Measurements from ENCODE around the gene PCDHB5.
"Not testable (repeated sequence)": the region's sequence is repeated elsewhere in the genome, so short reads cannot be mapped to it uniquely, and the experiment has no call there.

The PCDHB5 gene

DNA sequence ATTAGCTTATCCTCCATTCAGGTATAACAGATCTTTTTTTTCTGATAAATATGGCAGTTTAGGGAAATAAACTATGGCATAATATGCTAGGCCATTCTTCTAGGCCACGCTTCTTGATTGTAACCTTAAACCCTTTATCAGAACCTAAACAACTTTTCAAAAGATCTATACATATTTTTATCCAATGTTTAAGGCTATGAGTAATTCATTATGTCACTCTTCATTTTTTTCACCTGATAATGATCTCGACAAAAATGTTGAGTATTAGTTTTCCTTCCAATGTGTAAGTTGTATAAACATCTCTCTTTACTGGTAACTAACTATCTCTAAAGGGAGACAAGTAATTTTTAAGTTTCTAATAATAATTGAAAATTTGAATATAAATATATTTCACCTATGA, 15.8 kb upstream of the PCDHB5 start:
- Histone ChIP-seq H3K4me2 (ENCODE audit: low read length) (no peak overlapping the region), H3K36me3 (replicated peaks; ENCODE audit: low read depth, low read length) (no peaks in the 10 kb centered on the region), H3K27me3 (ENCODE audit: low read depth, low read length) (no peaks in the 10 kb centered on the region), H3K4me3 (ENCODE audit: low read length) (no peak overlapping the region), H4K20me1 (ENCODE audit: insufficient read depth, low read length) (no peaks in the 10 kb centered on the region), H3K4me1 (ENCODE audit: low read length) (no peaks in the 10 kb centered on the region), H2AFZ (ENCODE audit: low read depth, low read length) (no peak overlapping the region), H3K79me2 (ENCODE audit: low read length) (no peaks in the 10 kb centered on the region), H3K9ac (ENCODE audit: low read length) (no peak overlapping the region), H3K9me3 (ENCODE audit: insufficient read depth, low read length) (no peaks in the 10 kb centered on the region), H3K27ac (ENCODE audit: low read length) (no peak overlapping the region)
- no peak for TF ChIP-seq EZH2phosphoT487 (IDR thresholded peaks at IDR 0.05; ENCODE audit: low read depth)
- TF ChIP-seq, protein P1, sequence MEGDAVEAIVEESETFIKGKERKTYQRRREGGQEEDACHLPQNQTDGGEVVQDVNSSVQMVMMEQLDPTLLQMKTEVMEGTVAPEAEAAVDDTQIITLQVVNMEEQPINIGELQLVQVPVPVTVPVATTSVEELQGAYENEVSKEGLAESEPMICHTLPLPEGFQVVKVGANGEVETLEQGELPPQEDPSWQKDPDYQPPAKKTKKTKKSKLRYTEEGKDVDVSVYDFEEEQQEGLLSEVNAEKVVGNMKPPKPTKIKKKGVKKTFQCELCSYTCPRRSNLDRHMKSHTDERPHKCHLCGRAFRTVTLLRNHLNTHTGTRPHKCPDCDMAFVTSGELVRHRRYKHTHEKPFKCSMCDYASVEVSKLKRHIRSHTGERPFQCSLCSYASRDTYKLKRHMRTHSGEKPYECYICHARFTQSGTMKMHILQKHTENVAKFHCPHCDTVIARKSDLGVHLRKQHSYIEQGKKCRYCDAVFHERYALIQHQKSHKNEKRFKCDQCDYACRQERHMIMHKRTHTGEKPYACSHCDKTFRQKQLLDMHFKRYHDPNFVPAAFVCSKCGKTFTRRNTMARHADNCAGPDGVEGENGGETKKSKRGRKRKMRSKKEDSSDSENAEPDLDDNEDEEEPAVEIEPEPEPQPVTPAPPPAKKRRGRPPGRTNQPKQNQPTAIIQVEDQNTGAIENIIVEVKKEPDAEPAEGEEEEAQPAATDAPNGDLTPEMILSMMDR (IDR thresholded peaks at IDR 0.05; ENCODE audit: low read depth, low read length), result no peak

DNA sequence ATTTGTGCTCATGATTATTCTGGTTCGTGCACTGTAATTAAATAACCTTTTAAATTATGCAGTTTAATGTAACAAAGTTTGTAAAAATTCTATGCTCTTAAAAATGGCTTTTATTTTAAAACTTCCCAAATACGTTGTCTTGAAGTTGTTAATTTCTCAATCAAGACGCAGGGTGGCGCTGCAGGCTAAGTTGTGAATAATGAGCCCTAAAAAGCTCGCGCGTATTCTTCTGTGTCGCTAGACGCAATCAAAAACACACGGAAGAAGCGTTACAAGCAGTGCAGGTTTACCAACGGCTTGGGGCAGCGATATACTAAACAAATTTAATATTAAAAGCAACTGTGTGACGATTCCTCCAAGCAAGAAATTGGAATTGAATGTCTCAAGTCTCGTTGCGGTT, 13.4 kb upstream of the PCDHB5 start, which contains the start of gene PCDHB4:
Gene PCDHB4, plus strand, starts transcription at position 256 of the 400 bp plus-strand sequence. CDS start 181 bp downstream, outside the sequence.
- H3K9ac ChIP-seq (ENCODE audit: low read length), result no peak within 1 kb of the TSS
- H3K36me3 ChIP-seq (replicated peaks; ENCODE audit: low read depth, low read length), result no peaks in the 10 kb centered on the region
- TF ChIP-seq EZH2phosphoT487 (IDR thresholded peaks at IDR 0.05; ENCODE audit: low read depth), result no peak
- TF ChIP-seq, protein P1 (IDR thresholded peaks at IDR 0.05; ENCODE audit: low read depth, low read length), result no peak
- H2AFZ ChIP-seq (ENCODE audit: low read depth, low read length), result no peak within 1 kb of the TSS
- H3K27me3 ChIP-seq (ENCODE audit: low read depth, low read length), result no peaks in the 10 kb centered on the region
- H3K27ac ChIP-seq (ENCODE audit: low read length), result no peak within 1 kb of the TSS
- H3K79me2 ChIP-seq (ENCODE audit: low read length), result no peaks in the 10 kb centered on the region
- H3K9me3 ChIP-seq (ENCODE audit: insufficient read depth, low read length), result no peaks in the 10 kb centered on the region
- H3K4me3 ChIP-seq (ENCODE audit: low read length), result no peak within 1 kb of the TSS
- H3K4me1 ChIP-seq (ENCODE audit: low read length), result no peaks in the 10 kb centered on the region
- no peaks in the 10 kb centered on the region for H4K20me1 ChIP-seq (ENCODE audit: insufficient read depth, low read length)
- no peak within 1 kb of the TSS for H3K4me2 ChIP-seq (ENCODE audit: low read length)

DNA sequence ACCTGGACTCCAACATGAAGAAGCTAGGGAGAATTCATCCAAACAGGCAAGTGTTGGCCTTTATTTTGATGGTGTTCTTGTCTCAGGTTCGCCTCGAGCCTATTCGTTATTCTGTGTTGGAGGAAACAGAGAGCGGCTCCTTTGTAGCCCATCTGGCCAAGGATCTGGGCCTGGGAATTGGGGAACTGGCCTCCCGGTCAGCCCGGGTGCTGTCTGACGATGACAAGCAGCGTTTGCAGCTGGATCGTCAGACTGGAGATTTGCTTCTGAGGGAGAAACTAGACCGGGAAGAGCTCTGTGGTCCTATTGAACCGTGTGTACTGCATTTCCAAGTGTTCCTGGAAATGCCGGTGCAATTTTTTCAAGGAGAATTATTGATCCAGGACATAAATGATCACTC, 13.0 kb upstream of the PCDHB5 start:
- H2AFZ ChIP-seq (ENCODE audit: low read depth, low read length), result no peak overlapping the region
- H3K36me3 ChIP-seq (replicated peaks; ENCODE audit: low read depth, low read length), result no peaks in the 10 kb centered on the region
- H4K20me1 ChIP-seq (ENCODE audit: insufficient read depth, low read length), result no peaks in the 10 kb centered on the region
- H3K9me3 ChIP-seq (ENCODE audit: insufficient read depth, low read length), result no peaks in the 10 kb centered on the region
- no peaks in the 10 kb centered on the region for H3K79me2 ChIP-seq (ENCODE audit: low read length)
- H3K27me3 ChIP-seq (ENCODE audit: low read depth, low read length), result no peaks in the 10 kb centered on the region
- no peak overlapping the region for H3K4me2 ChIP-seq (ENCODE audit: low read length)
- TF ChIP-seq, protein P1 (IDR thresholded peaks at IDR 0.05; ENCODE audit: low read depth, low read length), result no peak
- no peak for TF ChIP-seq EZH2phosphoT487 (IDR thresholded peaks at IDR 0.05; ENCODE audit: low read depth)
- H3K4me1 ChIP-seq (ENCODE audit: low read length), result no peaks in the 10 kb centered on the region
- H3K9ac ChIP-seq (ENCODE audit: low read length), result no peak overlapping the region
- no peak overlapping the region for H3K27ac ChIP-seq (ENCODE audit: low read length)
- H3K4me3 ChIP-seq (ENCODE audit: low read length), result no peak overlapping the region

DNA sequence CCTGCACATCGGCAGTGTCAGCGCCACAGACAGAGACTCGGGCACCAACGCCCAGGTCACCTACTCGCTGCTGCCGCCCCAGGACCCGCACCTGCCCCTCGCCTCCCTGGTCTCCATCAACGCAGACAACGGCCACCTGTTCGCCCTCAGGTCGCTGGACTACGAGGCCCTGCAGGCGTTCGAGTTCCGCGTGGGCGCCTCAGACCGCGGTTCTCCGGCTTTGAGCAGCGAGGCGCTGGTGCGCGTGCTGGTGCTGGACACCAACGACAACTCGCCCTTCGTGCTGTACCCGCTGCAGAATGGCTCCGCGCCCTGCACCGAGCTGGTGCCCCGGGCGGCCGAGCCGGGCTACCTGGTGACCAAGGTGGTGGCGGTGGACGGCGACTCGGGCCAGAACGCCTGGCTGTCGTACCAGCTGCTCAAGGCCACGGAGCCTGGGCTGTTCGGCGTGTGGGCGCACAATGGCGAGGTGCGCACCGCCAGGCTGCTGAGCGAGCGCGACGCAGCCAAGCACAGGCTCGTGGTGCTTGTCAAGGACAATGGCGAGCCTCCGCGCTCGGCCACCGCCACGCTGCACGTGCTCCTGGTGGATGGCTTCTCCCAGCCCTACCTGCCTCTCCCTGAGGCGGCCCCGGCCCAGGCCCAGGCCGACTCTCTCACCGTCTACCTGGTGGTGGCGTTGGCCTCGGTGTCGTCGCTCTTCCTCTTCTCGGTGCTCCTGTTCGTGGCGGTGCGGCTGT, 11.4 kb upstream of the PCDHB5 start:
- H3K4me1 ChIP-seq (ENCODE audit: low read length); H3K27me3 ChIP-seq (ENCODE audit: low read depth, low read length); H2AFZ ChIP-seq (ENCODE audit: low read depth, low read length); H3K79me2 ChIP-seq (ENCODE audit: low read length); H3K4me3 ChIP-seq (ENCODE audit: low read length); H3K4me2 ChIP-seq (ENCODE audit: low read length); H3K9ac ChIP-seq (ENCODE audit: low read length); H3K36me3 ChIP-seq (replicated peaks; ENCODE audit: low read depth, low read length); H3K27ac ChIP-seq (ENCODE audit: low read length); H3K9me3 ChIP-seq (ENCODE audit: insufficient read depth, low read length); H4K20me1 ChIP-seq (ENCODE audit: insufficient read depth, low read length): not testable (repeated sequence)

Data from OCI-LY3 (cell line).